Subcutaneous preadipocyte (primary cell): ENCODE results near the gene LCORL. TPM values are rescaled to one million over a fixed set of nuclear protein-coding genes. Genes with fewer than 3 reads are reported as not detected.

Experiments used
- total RNA-seq: library from RNA; depleted of rRNA; stranded (reverse); fragments of >200 nt; gene quantifications from 2 replicates; pipeline ENCODE4 v1.2.3, GENCODE V29; 2012

LCORL gene
- total RNA-seq = 13.6 and 19.9 TPM in 2 replicates

DNA sequence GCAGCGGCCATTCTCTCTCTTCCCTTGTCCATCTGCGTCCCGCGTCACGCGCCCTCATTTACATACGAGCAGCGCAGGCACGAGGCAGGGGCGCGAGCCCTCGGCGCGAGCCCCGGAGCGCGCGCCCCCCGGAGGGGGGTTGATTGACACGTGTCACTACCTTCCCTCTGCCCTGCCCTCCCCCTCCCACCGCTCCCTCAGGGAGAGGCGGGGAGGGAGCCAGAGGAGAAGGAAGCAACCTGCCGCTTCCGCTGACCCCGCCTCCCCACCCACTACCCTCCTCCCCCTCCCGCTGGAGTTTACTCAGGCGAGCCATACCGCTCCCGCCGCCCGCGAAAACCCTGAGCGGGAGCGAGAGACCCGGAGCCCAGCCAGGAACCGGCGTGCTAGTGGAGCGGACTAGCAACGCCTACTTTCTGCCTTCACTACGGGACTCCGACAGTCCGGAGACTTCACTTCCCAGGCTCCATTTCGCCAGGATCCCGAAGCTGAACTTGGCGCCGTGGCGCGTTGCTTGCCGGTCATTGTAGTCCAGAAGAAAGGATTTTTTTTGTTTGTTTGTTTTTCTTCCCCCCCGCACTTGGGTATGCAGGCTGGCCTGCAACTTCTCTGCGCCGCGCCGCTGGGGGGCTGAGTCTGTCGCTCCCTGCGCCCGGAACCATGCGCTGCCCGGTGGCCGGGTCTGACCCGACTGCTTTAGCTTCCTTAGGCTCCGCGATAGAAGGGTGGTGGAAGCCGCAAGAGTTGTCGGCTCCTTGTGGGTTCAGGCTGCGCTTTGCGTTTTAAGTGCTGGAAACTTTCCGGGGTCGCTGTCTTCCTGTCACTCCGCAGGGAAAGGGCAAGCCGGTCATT lies at the start of gene LCORL:
TSS of gene LCORL (minus strand) at position 36 of the 852 bp plus-strand sequence. CDS start at position 32, 4 bp downstream.

DNA sequence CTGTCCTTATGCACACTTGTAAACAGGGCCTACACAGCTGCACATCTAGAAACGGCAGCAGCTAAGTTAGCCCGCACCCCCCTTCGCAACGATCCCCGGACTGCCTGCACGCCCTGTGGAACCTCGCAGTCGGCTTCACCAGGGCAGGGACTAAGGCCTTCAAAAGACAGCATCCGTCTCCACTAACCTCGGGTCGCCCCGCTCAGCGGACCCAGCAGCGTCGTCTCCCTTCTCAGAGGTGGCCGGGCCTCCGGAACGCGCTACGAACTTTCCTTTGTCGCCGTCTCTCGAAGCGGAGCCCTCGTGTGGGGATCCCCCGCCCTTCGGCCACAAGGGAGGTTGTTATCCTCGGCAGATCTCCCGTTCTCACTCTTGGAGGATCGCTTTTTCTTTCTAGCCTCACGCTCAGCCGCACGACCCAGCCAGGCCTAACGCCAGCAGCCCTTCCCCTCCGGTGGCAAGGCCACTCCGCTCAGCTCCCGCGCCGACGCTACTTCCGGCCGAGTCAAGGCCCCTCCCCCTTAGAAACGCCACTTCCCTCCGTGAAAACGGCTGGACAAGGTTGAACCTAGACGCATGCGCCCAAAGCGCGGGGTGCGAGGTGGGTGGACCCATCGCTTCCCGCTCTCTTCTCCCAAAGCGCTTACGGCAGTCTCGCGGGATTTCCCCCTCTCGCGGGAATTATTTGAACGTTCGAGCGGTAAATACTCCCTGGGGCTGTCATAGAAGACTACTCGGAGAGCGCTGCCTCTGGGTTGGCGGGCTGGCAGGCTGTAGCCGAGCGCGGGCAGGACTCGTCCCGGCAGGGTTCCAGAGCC lies 211.1 kb downstream of the LCORL start, which contains the start of the genes DCAF16 and NCAPG:
TSS of gene DCAF16 (minus strand) at position 498 of the 818 bp plus-strand sequence. CDS start 6,616 bp downstream, outside the sequence.
TSS of gene NCAPG (plus strand) at position 720 of the 818 bp plus-strand sequence. CDS start 99 bp downstream, outside the sequence.

Other genes starting within 250 kb of the LCORL start
- under 0.01 TPM in 1 of 2 replicates, not detected in the other for gene FAM184B, start 240.1 kb downstream of the LCORL start, total RNA-seq
- gene DCAF16, start 211.0 kb downstream of the LCORL start, total RNA-seq = 23.5 and 26.8 TPM in 2 replicates
- 35.6 and 51.6 TPM in 2 replicates for gene NCAPG, start 210.8 kb downstream of the LCORL start, total RNA-seq